Measurements from ENCODE around the gene PCDHGA2.
A peak's percentile ranks its signal among the peaks of the same experiment; 100 is the strongest.
"Not testable (repeated sequence)": the region's sequence is repeated elsewhere in the genome, so short reads cannot be mapped to it uniquely, and the experiment has no call there.

GRCh38 chr5:141387557-141388311 is 49.2 kb downstream of the PCDHGA2 start, which contains the start of gene PCDHGB4:
- TF ChIP-seq REST (IDR thresholded peaks at IDR 0.05; ENCODE audit: insufficient replicate concordance, low read depth); POLR2AphosphoS5 (IDR thresholded peaks at IDR 0.05; ENCODE audit: low read depth): not testable (repeated sequence)
- TF ChIP-seq CTCF (IDR thresholded peaks at IDR 0.05; ENCODE audit: insufficient read depth, low read length), result peak; percentile 38

Measured in HL-60 (cell line).